HFF-Myc (cell line): ENCODE results near the gene ROMO1.
"Not testable (repeated sequence)": the region's sequence is repeated elsewhere in the genome, so short reads cannot be mapped to it uniquely, and the experiment has no call there.

ENCODE experiments used
- DNase-seq: peaks from one replicate; pipeline ENCODE4 v3.0.0-alpha.2; 2011; ENCODE audit warnings: low read depth; ENCODE audit errors: extremely low read depth
- H3K4me3 ChIP-seq: replicated peaks from 2 replicates; pipeline ENCODE4 v1.5.1; 2011; ENCODE audit warnings: low read depth, mild to moderate bottlenecking, control low read depth, low read length
- CTCF ChIP-seq: IDR thresholded peaks from 2 replicates; pipeline ENCODE4 v1.5.1; 2012; ENCODE audit warnings: mild to moderate bottlenecking, low read depth, low read length, control low read depth; ENCODE audit errors: missing control alignments

ROMO1 gene

GRCh38 chr20:35674921-35675320, 24.3 kb upstream of the ROMO1 start:
- TF ChIP-seq CTCF, result no peak
- no peak for DNase-seq
- no peak overlapping the region for H3K4me3 ChIP-seq

GRCh38 chr20:35680452-35681183, 18.6 kb upstream of the ROMO1 start:
- no peak overlapping the region for H3K4me3 ChIP-seq
- DNase-seq, result no peak
- TF ChIP-seq CTCF, result no peak

- DNase-seq, result no peak
- no peak overlapping the region for H3K4me3 ChIP-seq
- TF ChIP-seq CTCF, result no peak
These were observed 17.2 kb upstream of the ROMO1 start for GRCh38 chr20:35681960-35682359.

GRCh38 chr20:35685368-35685767, 13.8 kb upstream of the ROMO1 start:
- not testable (repeated sequence) for H3K4me3 ChIP-seq, DNase-seq

GRCh38 chr20:35686872-35687271, 12.3 kb upstream of the ROMO1 start:
- not testable (repeated sequence) for H3K4me3 ChIP-seq, DNase-seq

GRCh38 chr20:35690265-35690664, 8.9 kb upstream of the ROMO1 start:
- H3K4me3 ChIP-seq, result no peak overlapping the region
- no peak for DNase-seq
- no peak for TF ChIP-seq CTCF

- no peak overlapping the region for H3K4me3 ChIP-seq
- no peak for DNase-seq
- TF ChIP-seq CTCF, result no peak
These were observed 3.9 kb upstream of the ROMO1 start for GRCh38 chr20:35695245-35695749.

GRCh38 chr20:35695978-35696377, 3.2 kb upstream of the ROMO1 start:
- no peak for TF ChIP-seq CTCF
- H3K4me3 ChIP-seq, result no peak overlapping the region
- DNase-seq, result no peak
